Measurements from ENCODE around the gene CASK.
A peak's percentile ranks its signal among the peaks of the same experiment; 100 is the strongest.

The CASK gene

DNA sequence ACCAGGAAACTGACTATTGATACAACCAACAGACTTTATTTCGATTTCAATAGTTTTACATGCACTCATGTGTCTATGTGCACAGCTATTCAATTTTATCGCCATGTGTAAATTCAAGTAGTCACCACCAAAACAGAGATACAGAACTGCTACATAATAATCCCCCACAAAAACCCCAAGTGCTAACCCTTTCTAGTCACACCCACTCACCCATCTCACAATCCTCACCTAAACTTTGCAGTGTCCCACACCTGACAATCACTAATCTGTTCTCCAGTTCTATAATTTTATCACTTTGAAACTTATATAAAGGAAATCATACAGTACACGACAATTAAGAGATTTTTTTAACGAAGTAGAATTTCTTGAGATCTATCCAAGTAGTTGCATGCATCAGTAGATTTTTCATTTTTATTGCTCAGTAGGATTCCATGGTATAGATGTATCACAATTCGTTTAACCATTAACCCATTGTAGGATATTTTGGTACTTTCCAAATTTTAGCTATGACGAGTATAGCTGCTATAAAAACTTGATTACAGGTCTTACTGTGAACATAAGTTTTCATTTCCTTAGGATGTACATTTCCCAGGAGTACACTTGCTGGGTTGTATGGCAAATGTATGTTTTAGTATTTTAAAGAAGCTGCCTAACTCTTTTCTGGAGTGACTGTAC, 85.9 kb downstream of the CASK start:
- TF ChIP-seq, protein P1, sequence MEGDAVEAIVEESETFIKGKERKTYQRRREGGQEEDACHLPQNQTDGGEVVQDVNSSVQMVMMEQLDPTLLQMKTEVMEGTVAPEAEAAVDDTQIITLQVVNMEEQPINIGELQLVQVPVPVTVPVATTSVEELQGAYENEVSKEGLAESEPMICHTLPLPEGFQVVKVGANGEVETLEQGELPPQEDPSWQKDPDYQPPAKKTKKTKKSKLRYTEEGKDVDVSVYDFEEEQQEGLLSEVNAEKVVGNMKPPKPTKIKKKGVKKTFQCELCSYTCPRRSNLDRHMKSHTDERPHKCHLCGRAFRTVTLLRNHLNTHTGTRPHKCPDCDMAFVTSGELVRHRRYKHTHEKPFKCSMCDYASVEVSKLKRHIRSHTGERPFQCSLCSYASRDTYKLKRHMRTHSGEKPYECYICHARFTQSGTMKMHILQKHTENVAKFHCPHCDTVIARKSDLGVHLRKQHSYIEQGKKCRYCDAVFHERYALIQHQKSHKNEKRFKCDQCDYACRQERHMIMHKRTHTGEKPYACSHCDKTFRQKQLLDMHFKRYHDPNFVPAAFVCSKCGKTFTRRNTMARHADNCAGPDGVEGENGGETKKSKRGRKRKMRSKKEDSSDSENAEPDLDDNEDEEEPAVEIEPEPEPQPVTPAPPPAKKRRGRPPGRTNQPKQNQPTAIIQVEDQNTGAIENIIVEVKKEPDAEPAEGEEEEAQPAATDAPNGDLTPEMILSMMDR (conservative IDR thresholded peaks at IDR 0.05; ENCODE audit: low read depth, low read length), result no peak
- H3K4me3 ChIP-seq (ENCODE audit: low read length), result no peak overlapping the region
- no peak for DNase-seq (ENCODE audit: low read depth)

DNA sequence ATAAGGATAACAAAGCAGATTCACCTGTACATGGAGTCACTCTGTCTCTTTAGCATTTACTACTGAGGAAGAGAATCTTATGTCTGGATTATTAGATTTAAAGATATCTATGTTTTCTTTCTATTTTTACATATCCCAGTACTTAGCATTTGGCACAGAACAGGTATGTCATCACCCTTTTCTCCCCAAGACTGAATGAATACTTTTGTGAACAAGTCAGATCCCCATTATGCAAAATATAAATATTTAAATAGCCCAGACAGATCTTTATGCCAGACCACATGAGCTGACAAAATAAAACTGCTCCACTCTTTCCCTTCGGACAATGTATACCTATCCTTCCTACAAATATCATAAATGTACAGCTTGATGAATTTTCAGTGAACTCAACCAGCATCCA, 94.5 kb downstream of the CASK start:
- no peak overlapping the region for H3K4me3 ChIP-seq (ENCODE audit: low read length)
- TF ChIP-seq, protein P1 (conservative IDR thresholded peaks at IDR 0.05; ENCODE audit: low read depth, low read length), result no peak
- DNase-seq (ENCODE audit: low read depth), result no peak

DNA sequence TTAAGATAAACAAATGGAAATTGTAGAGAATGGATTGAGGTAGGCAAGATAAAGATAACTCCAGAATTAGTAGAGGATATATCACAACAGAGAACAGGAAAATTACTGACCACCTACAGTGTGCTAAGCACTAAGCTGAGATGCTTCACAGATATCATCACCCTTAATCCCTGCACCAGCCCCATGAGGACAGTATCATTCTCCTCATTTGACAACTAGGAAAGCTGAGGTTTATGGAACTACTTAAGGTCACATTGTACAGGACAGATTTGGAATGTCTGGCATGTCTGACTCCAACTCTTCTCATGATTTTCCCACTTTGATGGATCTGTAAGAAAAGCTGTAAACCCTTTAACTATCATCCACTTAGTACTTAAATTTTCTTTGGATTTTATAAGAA, 95.5 kb downstream of the CASK start:
- DNase-seq (ENCODE audit: low read depth), result peak; percentile 0
- TF ChIP-seq, protein P1 (conservative IDR thresholded peaks at IDR 0.05; ENCODE audit: low read depth, low read length), result no peak
- H3K4me3 ChIP-seq (ENCODE audit: low read length), result no peak overlapping the region

DNA sequence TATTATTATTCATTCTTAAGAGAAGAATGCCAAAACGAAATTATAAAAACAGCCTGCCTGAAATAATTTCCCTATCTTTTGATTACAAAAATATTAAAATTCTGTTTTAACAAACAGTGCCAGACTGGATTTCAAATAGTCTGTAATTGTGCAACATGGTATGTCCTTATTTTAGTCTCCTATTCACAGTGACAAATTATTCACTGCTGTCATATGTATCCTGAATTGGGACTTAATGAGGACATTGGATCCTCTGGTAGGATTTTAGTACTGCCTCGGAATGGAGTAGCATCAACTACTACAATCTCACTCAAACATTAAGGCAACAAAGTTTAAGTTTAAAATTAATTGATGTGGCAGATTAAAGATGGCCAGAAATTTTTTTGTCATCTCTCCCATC, 97.6 kb downstream of the CASK start:
- no peak overlapping the region for H3K4me3 ChIP-seq (ENCODE audit: low read length)
- no peak for DNase-seq (ENCODE audit: low read depth)
- TF ChIP-seq, protein P1 (conservative IDR thresholded peaks at IDR 0.05; ENCODE audit: low read depth, low read length), result no peak

DNA sequence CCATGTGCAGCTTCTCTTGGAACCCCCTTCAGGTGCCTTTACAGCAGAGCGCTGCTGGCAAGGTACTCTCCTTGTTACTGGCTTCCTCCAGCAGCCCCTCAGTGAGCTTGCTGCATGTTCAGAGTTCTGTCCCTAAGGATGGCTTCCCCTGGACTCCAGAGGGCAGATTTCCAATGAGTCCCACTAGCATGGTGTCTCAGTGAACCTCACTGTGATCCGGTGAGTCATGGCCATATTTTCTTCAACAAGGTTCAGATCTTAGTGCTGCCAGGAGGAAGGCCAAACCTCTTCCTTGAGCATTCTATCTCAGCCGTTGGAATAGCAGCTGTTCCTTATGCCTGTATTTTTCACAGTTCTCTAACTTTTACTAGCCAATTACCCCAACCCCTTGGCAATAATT, 98.8 kb downstream of the CASK start:
- peak; percentile 1 for DNase-seq (ENCODE audit: low read depth)
- TF ChIP-seq, protein P1 (conservative IDR thresholded peaks at IDR 0.05; ENCODE audit: low read depth, low read length), result no peak
- H3K4me3 ChIP-seq (ENCODE audit: low read length), result no peak overlapping the region

DNA sequence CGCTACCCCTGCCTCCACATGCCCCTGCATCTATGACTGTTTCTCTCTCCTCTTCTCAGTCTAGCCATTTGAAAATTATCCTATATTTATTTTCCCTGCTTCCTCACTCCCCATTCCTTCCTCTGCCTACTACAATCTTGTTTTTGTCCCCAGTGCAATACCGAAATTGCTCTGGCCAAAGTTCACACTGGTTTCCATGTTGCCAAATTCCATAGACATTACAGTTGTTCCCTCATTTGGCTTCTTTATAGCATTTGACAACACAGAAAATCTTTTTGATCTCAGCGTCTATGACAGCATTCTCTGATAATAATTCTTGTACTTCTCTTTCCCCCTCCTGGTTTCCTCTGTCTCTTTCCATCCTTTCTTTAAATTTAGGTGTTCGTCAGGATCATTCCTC, 100.0 kb downstream of the CASK start:
- TF ChIP-seq, protein P1 (conservative IDR thresholded peaks at IDR 0.05; ENCODE audit: low read depth, low read length), result no peak
- no peak for DNase-seq (ENCODE audit: low read depth)

DNA sequence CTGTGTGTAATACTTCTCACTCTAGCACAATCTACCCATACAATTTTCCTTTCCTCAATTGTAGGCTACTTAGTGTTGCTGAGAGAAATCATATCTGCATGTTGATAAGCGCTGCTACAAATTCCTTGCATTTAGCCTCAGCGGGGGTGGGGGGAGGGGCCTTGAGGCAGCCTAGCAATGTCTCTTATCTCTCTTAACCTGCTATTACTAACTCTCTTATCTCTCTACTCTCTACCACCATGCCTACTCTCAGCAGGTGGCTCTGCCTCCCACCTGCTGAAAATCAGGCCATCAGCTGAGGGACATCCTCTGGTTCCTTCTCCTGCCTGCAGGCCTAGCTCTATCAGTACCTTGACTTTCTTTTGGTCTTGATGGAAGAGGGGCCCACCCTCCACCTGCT, 100.5 kb downstream of the CASK start:
- TF ChIP-seq, protein P1 (conservative IDR thresholded peaks at IDR 0.05; ENCODE audit: low read depth, low read length), result no peak

More for the DNA sequence above, 100.0 kb downstream of the CASK start:
- H3K4me3 ChIP-seq (ENCODE audit: low read length), result no peak overlapping the region

More for the DNA sequence above, 100.5 kb downstream of the CASK start:
- DNase-seq (ENCODE audit: low read depth), result no peak
- no peak overlapping the region for H3K4me3 ChIP-seq (ENCODE audit: low read length)

Data from retinal pigment epithelial cell (primary cell).